HEK293 (cell line): ENCODE results near the gene TEX261.

ENCODE experiments used
- IKZF3 ChIP-seq: fragments of 450-650 bp; IDR thresholded peaks from 2 replicates; pipeline ENCODE4 v1.5.0; 2018; ENCODE audit warnings: missing biosample characterization, mild to moderate bottlenecking, missing genetic modification characterization, moderate library complexity
- KLF16 ChIP-seq: fragments of 450-650 bp; formaldehyde crosslinking; IDR thresholded peaks from 2 replicates; pipeline ENCODE4 v1.5.1; 2017; ENCODE audit warnings: missing biosample characterization, missing genetic modification characterization
- SETDB1 ChIP-seq: IDR thresholded peaks from one replicate; pipeline ENCODE4 v1.6.1; 2017; ENCODE audit warnings: mild to moderate bottlenecking, low read length, moderate library complexity, mixed read lengths; ENCODE audit not compliant: insufficient read length
- ZNF169 ChIP-seq: fragments of 450-650 bp; formaldehyde crosslinking; IDR thresholded peaks from 2 replicates; pipeline ENCODE4 v1.5.1; 2016; ENCODE audit warnings: missing biosample characterization, missing genetic modification characterization
- ZNF274 ChIP-seq, 2 experiments: fragments of 200-500 bp in 1 of 2; fragments of 450-650 bp in 1 of 2; sonication (Bioruptor generic) in 1 of 2; formaldehyde crosslinking in 1 of 2; IDR thresholded peaks; 2 replicates each; pipeline versions ENCODE4 v1.5.1 to v1.6.1; 2014 to 2016; ENCODE audit warnings: borderline replicate concordance in 1 of 2, inconsistent platforms in 1 of 2, low read length in 1 of 2, missing biosample characterization in 1 of 2, missing genetic modification characterization in 1 of 2
- ZNF350 ChIP-seq: fragments of 450-650 bp; formaldehyde crosslinking; IDR thresholded peaks from 2 replicates; pipeline ENCODE4 v1.5.0; 2017; ENCODE audit warnings: missing biosample characterization, mild to moderate bottlenecking, missing genetic modification characterization
- ZNF366 ChIP-seq: fragments of 450-650 bp; formaldehyde crosslinking; conservative IDR thresholded peaks from 2 replicates; pipeline ENCODE4 v1.5.1; 2016; ENCODE audit warnings: missing biosample characterization, missing genetic modification characterization
- ZNF394 ChIP-seq: fragments of 450-650 bp; formaldehyde crosslinking; IDR thresholded peaks from 2 replicates; pipeline ENCODE4 v1.5.1; 2016; ENCODE audit warnings: missing biosample characterization, missing genetic modification characterization, mild to moderate bottlenecking, moderate library complexity, borderline replicate concordance
- ZNF610 ChIP-seq: fragments of 450-650 bp; formaldehyde crosslinking; IDR thresholded peaks from 2 replicates; pipeline ENCODE4 v1.5.1; 2016; ENCODE audit warnings: missing biosample characterization, missing genetic modification characterization, borderline replicate concordance
- TF ChIP-seq, protein P1 (sequence below): fragments of 450-650 bp; formaldehyde crosslinking; IDR thresholded peaks from 2 replicates; pipeline ENCODE4 v1.5.1; 2016; ENCODE audit warnings: missing biosample characterization, missing genetic modification characterization
- TF ChIP-seq, protein P2 (sequence below): fragments of 450-650 bp; formaldehyde crosslinking; IDR thresholded peaks from 2 replicates; pipeline ENCODE4 v1.5.1; 2016; ENCODE audit warnings: missing biosample characterization, missing genetic modification characterization
- TF ChIP-seq, protein P3 (sequence below): fragments of 450-650 bp; formaldehyde crosslinking; IDR thresholded peaks from 2 replicates; pipeline ENCODE4 v1.5.1; 2017; ENCODE audit warnings: missing biosample characterization, missing genetic modification characterization
- TF ChIP-seq, protein P4 (sequence below): sonication (generic); formaldehyde crosslinking; IDR thresholded peaks from 2 replicates; pipeline ENCODE4 v1.8.1; 2022; ENCODE audit warnings: mild to moderate bottlenecking, moderate library complexity, missing genetic modification reagents
- TF ChIP-seq, protein P5 (sequence below): fragments of 450-650 bp; formaldehyde crosslinking; IDR thresholded peaks from 2 replicates; pipeline ENCODE4 v1.5.1; 2016; ENCODE audit warnings: missing biosample characterization, missing genetic modification characterization

DNA sequence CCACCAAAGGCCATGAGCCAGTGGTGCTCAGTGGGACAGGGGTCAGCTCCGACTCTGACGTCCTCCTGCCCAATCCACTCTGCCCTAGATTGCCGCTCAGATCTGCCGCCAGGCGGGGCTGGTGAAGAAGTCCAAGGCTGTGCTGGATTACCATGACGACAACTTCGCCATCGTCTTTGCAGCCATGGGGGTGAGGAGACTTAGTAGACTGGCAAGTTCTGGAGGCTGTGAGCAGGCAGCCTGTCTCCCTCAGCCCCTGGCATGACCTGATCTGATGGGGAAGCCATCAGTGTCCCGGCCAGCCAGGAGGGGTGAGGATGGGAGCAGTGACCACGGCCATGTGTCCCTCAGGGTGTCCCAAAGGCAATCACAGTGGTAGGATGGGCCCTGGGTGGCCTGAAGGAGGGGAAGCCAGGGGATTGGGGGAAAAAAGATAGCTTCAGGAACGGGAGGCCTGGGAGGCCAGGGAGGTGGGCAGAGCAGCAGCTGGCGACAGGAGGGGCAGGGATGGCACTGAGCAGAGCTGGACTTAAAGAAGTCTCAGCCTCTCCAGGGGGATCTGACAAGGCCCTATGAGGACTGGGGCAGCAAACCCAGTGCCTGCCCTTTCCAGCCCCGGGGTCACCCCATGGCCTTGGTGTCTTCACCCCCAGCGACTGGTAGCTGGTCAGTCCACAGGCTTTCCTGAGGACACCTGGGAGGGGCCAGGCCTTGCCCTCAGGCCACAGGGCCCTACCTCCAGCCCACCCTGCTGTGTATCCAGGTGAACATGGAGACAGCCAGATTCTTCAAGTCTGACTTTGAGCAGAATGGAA is 33.6 kb downstream of the TEX261 start:
- TF ChIP-seq, protein P1, sequence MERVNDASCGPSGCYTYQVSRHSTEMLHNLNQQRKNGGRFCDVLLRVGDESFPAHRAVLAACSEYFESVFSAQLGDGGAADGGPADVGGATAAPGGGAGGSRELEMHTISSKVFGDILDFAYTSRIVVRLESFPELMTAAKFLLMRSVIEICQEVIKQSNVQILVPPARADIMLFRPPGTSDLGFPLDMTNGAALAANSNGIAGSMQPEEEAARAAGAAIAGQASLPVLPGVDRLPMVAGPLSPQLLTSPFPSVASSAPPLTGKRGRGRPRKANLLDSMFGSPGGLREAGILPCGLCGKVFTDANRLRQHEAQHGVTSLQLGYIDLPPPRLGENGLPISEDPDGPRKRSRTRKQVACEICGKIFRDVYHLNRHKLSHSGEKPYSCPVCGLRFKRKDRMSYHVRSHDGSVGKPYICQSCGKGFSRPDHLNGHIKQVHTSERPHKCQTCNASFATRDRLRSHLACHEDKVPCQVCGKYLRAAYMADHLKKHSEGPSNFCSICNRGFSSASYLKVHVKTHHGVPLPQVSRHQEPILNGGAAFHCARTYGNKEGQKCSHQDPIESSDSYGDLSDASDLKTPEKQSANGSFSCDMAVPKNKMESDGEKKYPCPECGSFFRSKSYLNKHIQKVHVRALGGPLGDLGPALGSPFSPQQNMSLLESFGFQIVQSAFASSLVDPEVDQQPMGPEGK (tag by site-specific recombination): no peak
- TF ChIP-seq, protein P2, sequence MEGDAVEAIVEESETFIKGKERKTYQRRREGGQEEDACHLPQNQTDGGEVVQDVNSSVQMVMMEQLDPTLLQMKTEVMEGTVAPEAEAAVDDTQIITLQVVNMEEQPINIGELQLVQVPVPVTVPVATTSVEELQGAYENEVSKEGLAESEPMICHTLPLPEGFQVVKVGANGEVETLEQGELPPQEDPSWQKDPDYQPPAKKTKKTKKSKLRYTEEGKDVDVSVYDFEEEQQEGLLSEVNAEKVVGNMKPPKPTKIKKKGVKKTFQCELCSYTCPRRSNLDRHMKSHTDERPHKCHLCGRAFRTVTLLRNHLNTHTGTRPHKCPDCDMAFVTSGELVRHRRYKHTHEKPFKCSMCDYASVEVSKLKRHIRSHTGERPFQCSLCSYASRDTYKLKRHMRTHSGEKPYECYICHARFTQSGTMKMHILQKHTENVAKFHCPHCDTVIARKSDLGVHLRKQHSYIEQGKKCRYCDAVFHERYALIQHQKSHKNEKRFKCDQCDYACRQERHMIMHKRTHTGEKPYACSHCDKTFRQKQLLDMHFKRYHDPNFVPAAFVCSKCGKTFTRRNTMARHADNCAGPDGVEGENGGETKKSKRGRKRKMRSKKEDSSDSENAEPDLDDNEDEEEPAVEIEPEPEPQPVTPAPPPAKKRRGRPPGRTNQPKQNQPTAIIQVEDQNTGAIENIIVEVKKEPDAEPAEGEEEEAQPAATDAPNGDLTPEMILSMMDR: no peak
- TF ChIP-seq IKZF3: no peak
- TF ChIP-seq ZNF610 (tag by site-specific recombination): no peak
- TF ChIP-seq, protein P3, sequence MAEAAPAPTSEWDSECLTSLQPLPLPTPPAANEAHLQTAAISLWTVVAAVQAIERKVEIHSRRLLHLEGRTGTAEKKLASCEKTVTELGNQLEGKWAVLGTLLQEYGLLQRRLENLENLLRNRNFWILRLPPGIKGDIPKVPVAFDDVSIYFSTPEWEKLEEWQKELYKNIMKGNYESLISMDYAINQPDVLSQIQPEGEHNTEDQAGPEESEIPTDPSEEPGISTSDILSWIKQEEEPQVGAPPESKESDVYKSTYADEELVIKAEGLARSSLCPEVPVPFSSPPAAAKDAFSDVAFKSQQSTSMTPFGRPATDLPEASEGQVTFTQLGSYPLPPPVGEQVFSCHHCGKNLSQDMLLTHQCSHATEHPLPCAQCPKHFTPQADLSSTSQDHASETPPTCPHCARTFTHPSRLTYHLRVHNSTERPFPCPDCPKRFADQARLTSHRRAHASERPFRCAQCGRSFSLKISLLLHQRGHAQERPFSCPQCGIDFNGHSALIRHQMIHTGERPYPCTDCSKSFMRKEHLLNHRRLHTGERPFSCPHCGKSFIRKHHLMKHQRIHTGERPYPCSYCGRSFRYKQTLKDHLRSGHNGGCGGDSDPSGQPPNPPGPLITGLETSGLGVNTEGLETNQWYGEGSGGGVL (tag by site-specific recombination): no peak
- TF ChIP-seq ZNF274 (IDR thresholded peaks at IDR 0.05; ENCODE audit: low read length): no peak
- no peak for TF ChIP-seq ZNF274 (tag by site-specific recombination; IDR thresholded peaks at IDR 0.05; ENCODE audit: borderline replicate concordance)
- TF ChIP-seq, protein P4, sequence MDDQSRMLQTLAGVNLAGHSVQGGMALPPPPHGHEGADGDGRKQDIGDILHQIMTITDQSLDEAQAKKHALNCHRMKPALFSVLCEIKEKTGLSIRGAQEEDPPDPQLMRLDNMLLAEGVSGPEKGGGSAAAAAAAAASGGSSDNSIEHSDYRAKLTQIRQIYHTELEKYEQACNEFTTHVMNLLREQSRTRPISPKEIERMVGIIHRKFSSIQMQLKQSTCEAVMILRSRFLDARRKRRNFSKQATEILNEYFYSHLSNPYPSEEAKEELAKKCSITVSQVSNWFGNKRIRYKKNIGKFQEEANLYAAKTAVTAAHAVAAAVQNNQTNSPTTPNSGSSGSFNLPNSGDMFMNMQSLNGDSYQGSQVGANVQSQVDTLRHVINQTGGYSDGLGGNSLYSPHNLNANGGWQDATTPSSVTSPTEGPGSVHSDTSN (CRISPR knock-in tag): no peak
- no peak for TF ChIP-seq ZNF169 (tag by site-specific recombination)
- no peak for TF ChIP-seq ZNF366 (tag by site-specific recombination)
- TF ChIP-seq, protein P5, sequence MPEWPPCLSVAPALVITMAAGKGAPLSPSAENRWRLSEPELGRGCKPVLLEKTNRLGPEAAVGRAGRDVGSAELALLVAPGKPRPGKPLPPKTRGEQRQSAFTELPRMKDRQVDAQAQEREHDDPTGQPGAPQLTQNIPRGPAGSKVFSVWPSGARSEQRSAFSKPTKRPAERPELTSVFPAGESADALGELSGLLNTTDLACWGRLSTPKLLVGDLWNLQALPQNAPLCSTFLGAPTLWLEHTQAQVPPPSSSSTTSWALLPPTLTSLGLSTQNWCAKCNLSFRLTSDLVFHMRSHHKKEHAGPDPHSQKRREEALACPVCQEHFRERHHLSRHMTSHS (tag by site-specific recombination): no peak
- TF ChIP-seq ZNF350: no peak
- no peak for TF ChIP-seq ZNF394 (tag by site-specific recombination)
- no peak for TF ChIP-seq KLF16
- no peak for TF ChIP-seq SETDB1
